AG09309 (cell line): ENCODE results near the gene LRRC39.

Experiments
- DNase-seq: peaks from one replicate; pipeline ENCODE4 v3.0.0-alpha.2; 2010; ENCODE audit warnings: low read depth
- H3K4me3 ChIP-seq: 2 replicates; pipeline ENCODE4 v1.5.1; 2011; ENCODE audit warnings: mild to moderate bottlenecking, low read depth, low read length, moderate library complexity; ENCODE audit not compliant: control insufficient read depth
- TF ChIP-seq, protein P1 (sequence below): IDR thresholded peaks from 2 replicates; pipeline ENCODE4 v1.5.1; 2011; ENCODE audit warnings: mild to moderate bottlenecking, low read depth, low read length, inconsistent platforms; ENCODE audit not compliant: insufficient read depth, control insufficient read depth; ENCODE audit errors: missing control alignments

LRRC39 gene

DNA sequence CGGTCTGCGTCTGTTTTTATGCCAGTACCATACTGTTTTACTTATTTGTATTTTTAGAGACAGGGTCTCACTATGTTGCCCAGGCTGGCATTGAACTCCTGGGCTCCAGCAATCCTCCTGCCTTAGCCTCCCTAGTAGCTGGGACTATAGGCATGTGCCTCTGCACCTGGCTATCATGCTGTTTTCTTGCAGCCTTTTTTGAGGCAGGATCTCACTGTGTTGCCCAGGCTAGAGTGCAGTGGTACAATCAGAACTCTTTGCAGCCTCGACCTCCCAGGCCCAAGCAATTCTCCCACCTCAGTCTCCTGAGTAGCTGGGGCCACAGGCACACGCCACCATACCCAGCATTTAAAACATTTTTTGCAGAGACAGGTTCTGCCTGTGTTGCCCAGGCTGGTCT is 5.3 kb upstream of the LRRC39 start:
- no peak for DNase-seq
- H3K4me3 ChIP-seq: no peak overlapping the region
- TF ChIP-seq, protein P1, sequence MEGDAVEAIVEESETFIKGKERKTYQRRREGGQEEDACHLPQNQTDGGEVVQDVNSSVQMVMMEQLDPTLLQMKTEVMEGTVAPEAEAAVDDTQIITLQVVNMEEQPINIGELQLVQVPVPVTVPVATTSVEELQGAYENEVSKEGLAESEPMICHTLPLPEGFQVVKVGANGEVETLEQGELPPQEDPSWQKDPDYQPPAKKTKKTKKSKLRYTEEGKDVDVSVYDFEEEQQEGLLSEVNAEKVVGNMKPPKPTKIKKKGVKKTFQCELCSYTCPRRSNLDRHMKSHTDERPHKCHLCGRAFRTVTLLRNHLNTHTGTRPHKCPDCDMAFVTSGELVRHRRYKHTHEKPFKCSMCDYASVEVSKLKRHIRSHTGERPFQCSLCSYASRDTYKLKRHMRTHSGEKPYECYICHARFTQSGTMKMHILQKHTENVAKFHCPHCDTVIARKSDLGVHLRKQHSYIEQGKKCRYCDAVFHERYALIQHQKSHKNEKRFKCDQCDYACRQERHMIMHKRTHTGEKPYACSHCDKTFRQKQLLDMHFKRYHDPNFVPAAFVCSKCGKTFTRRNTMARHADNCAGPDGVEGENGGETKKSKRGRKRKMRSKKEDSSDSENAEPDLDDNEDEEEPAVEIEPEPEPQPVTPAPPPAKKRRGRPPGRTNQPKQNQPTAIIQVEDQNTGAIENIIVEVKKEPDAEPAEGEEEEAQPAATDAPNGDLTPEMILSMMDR: no peak

DNA sequence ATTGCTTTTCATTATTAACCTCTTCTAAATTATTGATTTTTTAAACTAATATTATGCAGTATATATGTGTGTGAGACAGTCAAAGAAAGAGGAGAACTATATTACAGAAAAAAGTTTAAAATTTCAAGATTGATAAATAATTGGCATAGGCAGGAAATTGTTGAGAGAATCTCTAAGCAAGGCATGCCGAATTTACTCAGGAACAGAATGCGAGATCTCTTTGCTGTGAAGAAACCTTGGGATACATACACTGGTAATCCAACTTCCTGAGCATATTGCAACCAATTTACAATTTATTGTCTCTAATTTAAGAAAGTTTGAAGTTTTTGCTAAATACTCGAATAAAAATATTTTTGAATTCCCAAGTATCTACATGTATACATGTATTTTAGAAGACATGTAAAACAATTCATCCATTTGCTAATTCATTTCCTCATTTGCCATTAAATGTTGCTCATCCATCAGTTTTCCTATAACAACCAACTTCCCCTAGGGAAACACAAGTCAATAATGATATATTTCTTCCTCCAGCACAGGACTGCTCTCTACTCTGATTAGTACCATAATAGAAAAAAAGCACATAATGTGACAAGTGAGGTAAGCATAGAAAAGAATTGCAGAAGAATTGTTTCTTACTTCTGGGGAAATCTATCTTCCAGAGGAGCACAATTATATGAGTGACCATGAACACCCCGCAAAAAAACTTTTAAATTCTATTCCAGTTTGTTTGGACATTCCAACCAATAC is 588 bp downstream of the LRRC39 start:
- no peak overlapping the region for H3K4me3 ChIP-seq
- DNase-seq: no peak
- TF ChIP-seq, protein P1: no peak

DNA sequence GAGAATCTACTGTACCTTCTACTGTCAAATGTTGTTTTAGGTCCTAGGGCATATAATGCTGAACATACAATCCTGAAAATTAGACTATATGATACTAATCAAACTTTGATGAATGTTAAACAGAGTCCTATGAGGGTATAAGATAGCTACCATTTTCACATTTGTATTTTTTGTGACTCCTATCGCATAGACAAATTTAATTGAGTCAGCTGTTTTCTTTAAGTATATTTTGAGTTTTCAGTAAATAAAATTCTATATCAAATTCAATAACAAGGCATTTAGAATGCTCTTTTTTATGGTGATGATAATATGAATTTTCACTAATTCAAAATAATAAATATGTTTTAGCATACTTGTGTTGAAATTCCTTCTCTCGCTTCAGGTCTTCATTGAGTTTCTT is 10.0 kb downstream of the LRRC39 start:
- no peak for DNase-seq
- H3K4me3 ChIP-seq: no peak overlapping the region
- TF ChIP-seq, protein P1: no peak

DNA sequence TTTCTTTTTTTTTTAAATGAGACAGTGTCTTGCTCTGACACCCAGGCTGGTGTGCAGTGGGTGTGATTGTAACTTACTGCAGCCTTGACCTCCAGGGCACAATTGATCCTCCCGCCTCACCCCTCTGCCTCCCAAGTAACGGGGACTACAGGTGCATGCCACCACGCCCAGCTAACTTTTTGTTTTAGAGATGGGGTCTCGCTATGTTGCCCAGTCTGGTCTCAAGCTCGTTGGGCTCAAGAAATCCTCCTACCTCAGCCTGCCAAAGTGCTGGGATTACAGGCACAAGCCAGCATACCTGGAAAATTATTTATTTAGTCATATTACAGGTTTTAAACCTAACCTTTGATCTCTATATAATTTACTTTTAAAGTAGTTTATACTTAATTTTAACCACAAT is 13.4 kb downstream of the LRRC39 start:
- TF ChIP-seq, protein P1: no peak
- no peak for DNase-seq
- H3K4me3 ChIP-seq: no peak overlapping the region

GRCh38 chr1:100164216-100164615 is 13.8 kb downstream of the LRRC39 start:
- TF ChIP-seq, protein P1: no peak
- H3K4me3 ChIP-seq: no peak overlapping the region
- DNase-seq: peak; percentile 57

- TF ChIP-seq, protein P1: no peak
- H3K4me3 ChIP-seq: no peak overlapping the region
- DNase-seq: no peak
Measured at GRCh38 chr1:100162881-100163280, 15.2 kb downstream of the LRRC39 start.

- no peak overlapping the region for H3K4me3 ChIP-seq
- TF ChIP-seq, protein P1: no peak
- DNase-seq: no peak
Measured at GRCh38 chr1:100152271-100152670, 25.8 kb downstream of the LRRC39 start.
